Cardiac fibroblast (primary cell): Measurements from ENCODE around the gene MXI1.
"Not testable (repeated sequence)": the region's sequence is repeated elsewhere in the genome, so short reads cannot be mapped to it uniquely, and the experiment has no call there.

Experiments used
- DNase-seq, 2 donors: peaks; one replicate each; pipeline versions ENCODE4 v3.0.0 to v3.0.0-alpha.2; 2010; ENCODE audit warnings: low read depth in 2 of 2
- H3K4me3 ChIP-seq, 2 donors: replicated peaks in 1 of 2; 1 replicate in 1 of 2; 2 replicates in 1 of 2; pipeline ENCODE4 v1.5.1; 2011; ENCODE audit warnings: low read depth in 2 of 2, low read length in 2 of 2, mild to moderate bottlenecking in 2 of 2, moderate library complexity in 1 of 2
- CTCF ChIP-seq: IDR thresholded peaks from one replicate; pipeline ENCODE4 v1.5.1; 2011; ENCODE audit warnings: low read depth, mild to moderate bottlenecking, low read length, inconsistent platforms

The MXI1 gene

GRCh38 chr10:110324201-110324804 is 116.9 kb downstream of the MXI1 start:
- H3K4me3 ChIP-seq: no peak overlapping the region
- no peak for DNase-seq
- no peak for TF ChIP-seq CTCF

GRCh38 chr10:110324805-110325280 is 117.4 kb downstream of the MXI1 start:
- DNase-seq: no peak
- no peak overlapping the region for H3K4me3 ChIP-seq
- TF ChIP-seq CTCF: no peak

- DNase-seq: peak; percentile 28 to 90
- no peak for TF ChIP-seq CTCF
- H3K4me3 ChIP-seq: no peak overlapping the region
These were observed 119.1 kb downstream of the MXI1 start for GRCh38 chr10:110326351-110327032.

GRCh38 chr10:110327262-110327914 is 120.0 kb downstream of the MXI1 start:
- no peak for TF ChIP-seq CTCF
- peak in 1 of 2 donors; percentile 50 for DNase-seq
- no peak overlapping the region for H3K4me3 ChIP-seq

GRCh38 chr10:110330675-110331074 is 123.3 kb downstream of the MXI1 start:
- DNase-seq: no peak
- no peak overlapping the region for H3K4me3 ChIP-seq
- TF ChIP-seq CTCF: no peak

GRCh38 chr10:110331226-110331795 is 123.9 kb downstream of the MXI1 start:
- H3K4me3 ChIP-seq, DNase-seq: not testable (repeated sequence)
